ENCODE measurements around the gene TMPRSS13. TPM values are rescaled to one million over a fixed set of nuclear protein-coding genes. Genes with fewer than 3 reads are reported as not detected.

Gene TMPRSS13
- polyA plus RNA-seq, 1 donor from 2014 or later = not detected

DNA sequence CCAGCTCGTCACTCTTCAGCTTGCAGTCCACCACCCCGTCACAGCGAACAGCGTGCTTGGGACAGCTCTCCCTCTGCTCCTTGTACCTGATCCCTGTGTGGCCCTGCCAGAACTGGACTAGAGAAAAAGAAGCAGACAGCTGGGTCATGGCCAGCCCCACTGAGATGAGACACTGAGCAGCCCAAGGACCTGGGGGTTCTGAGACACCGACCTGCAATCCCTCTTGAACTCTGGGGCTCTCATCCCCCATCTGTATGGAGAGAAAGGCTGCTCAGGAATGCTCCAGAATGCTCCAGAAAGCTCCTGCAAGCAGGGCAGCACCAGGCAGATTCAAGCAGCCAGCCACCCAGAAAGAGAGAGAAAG lies 14.8 kb downstream of the TMPRSS13 start:
- Histone ChIP-seq H4K20me1 (ENCODE audit: insufficient read depth) (no peaks in the 10 kb centered on the region), H3K79me2 (replicated peaks; ENCODE audit: insufficient read depth, low read length) (no peaks in the 10 kb centered on the region), H2AFZ (ENCODE audit: low read depth, low read length) (no peak overlapping the region), H3K27me3 (ENCODE audit: insufficient read depth, low read depth, low read length) (no peaks in the 10 kb centered on the region), H3K9me3 (ENCODE audit: low read length) (no peaks in the 10 kb centered on the region), H3K27ac (ENCODE audit: low read length) (no peak overlapping the region), H3K9ac (ENCODE audit: low read length) (no peak overlapping the region), H3K36me3 (ENCODE audit: insufficient read depth, low read length) (no peaks in the 10 kb centered on the region), H3K4me2 (ENCODE audit: low read length) (no peak overlapping the region), H3F3A (ENCODE audit: insufficient read depth, low read length, poor library complexity, severe bottlenecking) (no peaks in the 10 kb centered on the region), H3K9me2 (ENCODE audit: insufficient read depth, low read length) (no peaks in the 10 kb centered on the region), H3K4me3 (ENCODE audit: low read length) (no peak overlapping the region)
- TF ChIP-seq MXI1 (conservative IDR thresholded peaks at IDR 0.05; ENCODE audit: poor library complexity, severe bottlenecking) (no peak), POLR2AphosphoS5 (IDR thresholded peaks at IDR 0.05) (no peak), EZH2 (IDR thresholded peaks at IDR 0.05; ENCODE audit: borderline replicate concordance, insufficient read depth, low read length, poor library complexity, severe bottlenecking) (no peak), SMC3 (conservative IDR thresholded peaks at IDR 0.05; ENCODE audit: poor library complexity) (no peak), TAF1 (IDR thresholded peaks at IDR 0.05; ENCODE audit: low read depth) (no peak), RAD21 (conservative IDR thresholded peaks at IDR 0.05) (no peak), EP300 (conservative IDR thresholded peaks at IDR 0.05; ENCODE audit: poor library complexity, severe bottlenecking) (no peak)
- TF ChIP-seq, protein P1, sequence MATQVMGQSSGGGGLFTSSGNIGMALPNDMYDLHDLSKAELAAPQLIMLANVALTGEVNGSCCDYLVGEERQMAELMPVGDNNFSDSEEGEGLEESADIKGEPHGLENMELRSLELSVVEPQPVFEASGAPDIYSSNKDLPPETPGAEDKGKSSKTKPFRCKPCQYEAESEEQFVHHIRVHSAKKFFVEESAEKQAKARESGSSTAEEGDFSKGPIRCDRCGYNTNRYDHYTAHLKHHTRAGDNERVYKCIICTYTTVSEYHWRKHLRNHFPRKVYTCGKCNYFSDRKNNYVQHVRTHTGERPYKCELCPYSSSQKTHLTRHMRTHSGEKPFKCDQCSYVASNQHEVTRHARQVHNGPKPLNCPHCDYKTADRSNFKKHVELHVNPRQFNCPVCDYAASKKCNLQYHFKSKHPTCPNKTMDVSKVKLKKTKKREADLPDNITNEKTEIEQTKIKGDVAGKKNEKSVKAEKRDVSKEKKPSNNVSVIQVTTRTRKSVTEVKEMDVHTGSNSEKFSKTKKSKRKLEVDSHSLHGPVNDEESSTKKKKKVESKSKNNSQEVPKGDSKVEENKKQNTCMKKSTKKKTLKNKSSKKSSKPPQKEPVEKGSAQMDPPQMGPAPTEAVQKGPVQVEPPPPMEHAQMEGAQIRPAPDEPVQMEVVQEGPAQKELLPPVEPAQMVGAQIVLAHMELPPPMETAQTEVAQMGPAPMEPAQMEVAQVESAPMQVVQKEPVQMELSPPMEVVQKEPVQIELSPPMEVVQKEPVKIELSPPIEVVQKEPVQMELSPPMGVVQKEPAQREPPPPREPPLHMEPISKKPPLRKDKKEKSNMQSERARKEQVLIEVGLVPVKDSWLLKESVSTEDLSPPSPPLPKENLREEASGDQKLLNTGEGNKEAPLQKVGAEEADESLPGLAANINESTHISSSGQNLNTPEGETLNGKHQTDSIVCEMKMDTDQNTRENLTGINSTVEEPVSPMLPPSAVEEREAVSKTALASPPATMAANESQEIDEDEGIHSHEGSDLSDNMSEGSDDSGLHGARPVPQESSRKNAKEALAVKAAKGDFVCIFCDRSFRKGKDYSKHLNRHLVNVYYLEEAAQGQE (IDR thresholded peaks at IDR 0.05; ENCODE audit: borderline replicate concordance) = no peak
- TF ChIP-seq, protein P2, sequence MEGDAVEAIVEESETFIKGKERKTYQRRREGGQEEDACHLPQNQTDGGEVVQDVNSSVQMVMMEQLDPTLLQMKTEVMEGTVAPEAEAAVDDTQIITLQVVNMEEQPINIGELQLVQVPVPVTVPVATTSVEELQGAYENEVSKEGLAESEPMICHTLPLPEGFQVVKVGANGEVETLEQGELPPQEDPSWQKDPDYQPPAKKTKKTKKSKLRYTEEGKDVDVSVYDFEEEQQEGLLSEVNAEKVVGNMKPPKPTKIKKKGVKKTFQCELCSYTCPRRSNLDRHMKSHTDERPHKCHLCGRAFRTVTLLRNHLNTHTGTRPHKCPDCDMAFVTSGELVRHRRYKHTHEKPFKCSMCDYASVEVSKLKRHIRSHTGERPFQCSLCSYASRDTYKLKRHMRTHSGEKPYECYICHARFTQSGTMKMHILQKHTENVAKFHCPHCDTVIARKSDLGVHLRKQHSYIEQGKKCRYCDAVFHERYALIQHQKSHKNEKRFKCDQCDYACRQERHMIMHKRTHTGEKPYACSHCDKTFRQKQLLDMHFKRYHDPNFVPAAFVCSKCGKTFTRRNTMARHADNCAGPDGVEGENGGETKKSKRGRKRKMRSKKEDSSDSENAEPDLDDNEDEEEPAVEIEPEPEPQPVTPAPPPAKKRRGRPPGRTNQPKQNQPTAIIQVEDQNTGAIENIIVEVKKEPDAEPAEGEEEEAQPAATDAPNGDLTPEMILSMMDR (IDR thresholded peaks at IDR 0.05; ENCODE audit: poor library complexity, severe bottlenecking) = no peak

DNA sequence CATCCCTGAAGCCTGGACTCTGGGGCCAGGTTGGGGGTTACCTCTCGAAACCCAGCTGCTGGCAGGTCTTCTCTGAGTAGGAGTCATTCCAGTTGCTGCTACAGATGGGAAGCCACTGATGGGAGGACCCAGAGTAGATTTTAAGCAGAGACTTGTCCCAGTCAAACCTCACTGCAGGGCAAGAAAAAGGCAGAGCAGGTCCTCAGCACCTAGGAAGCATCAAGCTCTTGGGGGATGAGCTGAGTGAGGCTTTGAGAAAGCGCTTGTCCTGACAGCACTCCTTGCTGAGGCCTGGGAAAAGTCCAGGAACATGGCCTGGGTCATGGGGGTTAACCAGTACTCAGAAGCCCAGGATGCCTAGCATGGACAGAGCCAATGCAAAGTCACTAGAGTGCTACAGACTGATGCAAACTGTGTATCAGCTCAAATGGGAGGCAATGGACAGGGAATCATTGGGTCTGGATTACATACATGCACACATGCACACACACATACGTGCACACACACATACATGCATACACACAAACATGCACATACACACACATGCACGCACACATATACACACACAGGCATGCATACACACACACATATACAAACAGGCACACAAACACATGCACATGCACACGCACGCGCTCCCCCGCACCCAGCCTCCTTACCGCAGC lies 15.3 kb downstream of the TMPRSS13 start:
- Histone ChIP-seq H3K4me2 (ENCODE audit: low read length) (no peak overlapping the region), H3K9me3 (ENCODE audit: low read length) (no peaks in the 10 kb centered on the region), H3K36me3 (ENCODE audit: insufficient read depth, low read length) (no peaks in the 10 kb centered on the region), H3F3A (ENCODE audit: insufficient read depth, low read length, poor library complexity, severe bottlenecking) (no peaks in the 10 kb centered on the region), H3K27me3 (ENCODE audit: insufficient read depth, low read depth, low read length) (no peaks in the 10 kb centered on the region), H3K9me2 (ENCODE audit: insufficient read depth, low read length) (no peaks in the 10 kb centered on the region), H3K79me2 (replicated peaks; ENCODE audit: insufficient read depth, low read length) (no peaks in the 10 kb centered on the region), H3K27ac (ENCODE audit: low read length) (no peak overlapping the region), H3K9ac (ENCODE audit: low read length) (no peak overlapping the region), H2AFZ (ENCODE audit: low read depth, low read length) (no peak overlapping the region), H4K20me1 (ENCODE audit: insufficient read depth) (no peaks in the 10 kb centered on the region), H3K4me3 (ENCODE audit: low read length) (no peak overlapping the region)
- TF ChIP-seq MXI1 (conservative IDR thresholded peaks at IDR 0.05; ENCODE audit: poor library complexity, severe bottlenecking) (no peak), EP300 (conservative IDR thresholded peaks at IDR 0.05; ENCODE audit: poor library complexity, severe bottlenecking) (no peak), SMC3 (conservative IDR thresholded peaks at IDR 0.05; ENCODE audit: poor library complexity) (no peak), TAF1 (IDR thresholded peaks at IDR 0.05; ENCODE audit: low read depth) (no peak), EZH2 (IDR thresholded peaks at IDR 0.05; ENCODE audit: borderline replicate concordance, insufficient read depth, low read length, poor library complexity, severe bottlenecking) (no peak), POLR2AphosphoS5 (IDR thresholded peaks at IDR 0.05) (no peak), RAD21 (conservative IDR thresholded peaks at IDR 0.05) (no peak)
- TF ChIP-seq, protein P1 (IDR thresholded peaks at IDR 0.05; ENCODE audit: borderline replicate concordance) = no peak
- TF ChIP-seq, protein P2 (IDR thresholded peaks at IDR 0.05; ENCODE audit: poor library complexity, severe bottlenecking) = no peak

Data from neural cell (in vitro differentiated cells).